Lower leg skin (tissue), 3 donors: ENCODE measurements around the gene LIN37.

Source experiments
- POLR2A ChIP-seq, 2 donors: fragments of 450-650 bp; IDR thresholded peaks; one replicate each; pipeline ENCODE4 v1.6.1; 2016 to 2017; ENCODE audit warnings: antibody characterized with exemption in 2 of 2, mild to moderate bottlenecking in 1 of 2, moderate library complexity in 1 of 2
- TF ChIP-seq, protein P1 (sequence below), 3 donors: fragments of 450-650 bp; IDR thresholded peaks; one replicate each; pipeline ENCODE4 v1.5.1; 2016; ENCODE audit warnings: antibody characterized with exemption in 3 of 3, mild to moderate bottlenecking in 3 of 3, moderate library complexity in 2 of 3

DNA sequence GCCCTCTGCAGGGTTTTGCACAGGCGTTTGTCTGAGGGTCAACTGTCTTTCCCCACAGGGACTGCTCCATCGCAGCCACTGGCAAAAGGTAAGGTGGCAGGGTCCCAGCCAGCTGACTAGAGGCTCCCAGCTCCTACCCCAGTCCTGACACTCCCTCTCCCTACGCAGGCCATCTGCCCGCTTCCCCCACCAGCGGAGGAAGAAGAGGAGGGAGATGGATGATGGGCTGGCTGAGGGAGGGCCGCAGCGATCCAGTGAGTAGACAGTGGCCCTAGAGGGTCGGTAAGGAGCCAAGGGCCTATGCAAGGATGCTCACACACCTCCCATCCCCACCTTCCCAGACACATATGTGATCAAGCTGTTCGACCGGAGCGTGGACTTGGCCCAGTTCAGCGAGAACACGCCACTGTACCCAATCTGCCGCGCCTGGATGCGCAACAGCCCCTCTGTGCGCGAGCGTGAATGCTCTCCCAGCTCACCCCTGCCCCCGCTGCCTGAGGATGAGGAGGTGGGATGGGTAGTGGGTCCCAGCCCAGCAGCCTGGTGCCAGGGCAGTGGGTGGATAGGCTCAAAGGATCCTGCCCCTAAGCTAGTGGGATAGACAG is 4.5 kb downstream of the LIN37 start:
- TF ChIP-seq, protein P1, sequence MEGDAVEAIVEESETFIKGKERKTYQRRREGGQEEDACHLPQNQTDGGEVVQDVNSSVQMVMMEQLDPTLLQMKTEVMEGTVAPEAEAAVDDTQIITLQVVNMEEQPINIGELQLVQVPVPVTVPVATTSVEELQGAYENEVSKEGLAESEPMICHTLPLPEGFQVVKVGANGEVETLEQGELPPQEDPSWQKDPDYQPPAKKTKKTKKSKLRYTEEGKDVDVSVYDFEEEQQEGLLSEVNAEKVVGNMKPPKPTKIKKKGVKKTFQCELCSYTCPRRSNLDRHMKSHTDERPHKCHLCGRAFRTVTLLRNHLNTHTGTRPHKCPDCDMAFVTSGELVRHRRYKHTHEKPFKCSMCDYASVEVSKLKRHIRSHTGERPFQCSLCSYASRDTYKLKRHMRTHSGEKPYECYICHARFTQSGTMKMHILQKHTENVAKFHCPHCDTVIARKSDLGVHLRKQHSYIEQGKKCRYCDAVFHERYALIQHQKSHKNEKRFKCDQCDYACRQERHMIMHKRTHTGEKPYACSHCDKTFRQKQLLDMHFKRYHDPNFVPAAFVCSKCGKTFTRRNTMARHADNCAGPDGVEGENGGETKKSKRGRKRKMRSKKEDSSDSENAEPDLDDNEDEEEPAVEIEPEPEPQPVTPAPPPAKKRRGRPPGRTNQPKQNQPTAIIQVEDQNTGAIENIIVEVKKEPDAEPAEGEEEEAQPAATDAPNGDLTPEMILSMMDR (IDR thresholded peaks at IDR 0.05) = no peak
- no peak for TF ChIP-seq POLR2A (IDR thresholded peaks at IDR 0.05)
